ENCODE measurements around the gene AZIN2. TPM values are rescaled to one million over a fixed set of nuclear protein-coding genes. Genes with fewer than 3 reads are reported as not detected.
A peak's percentile ranks its signal among the peaks of the same experiment; 100 is the strongest.

Gene AZIN2
- total and polyA plus RNA-seq, 10 donors = 1.4 to 8.3 (median 3.0) TPM

DNA sequence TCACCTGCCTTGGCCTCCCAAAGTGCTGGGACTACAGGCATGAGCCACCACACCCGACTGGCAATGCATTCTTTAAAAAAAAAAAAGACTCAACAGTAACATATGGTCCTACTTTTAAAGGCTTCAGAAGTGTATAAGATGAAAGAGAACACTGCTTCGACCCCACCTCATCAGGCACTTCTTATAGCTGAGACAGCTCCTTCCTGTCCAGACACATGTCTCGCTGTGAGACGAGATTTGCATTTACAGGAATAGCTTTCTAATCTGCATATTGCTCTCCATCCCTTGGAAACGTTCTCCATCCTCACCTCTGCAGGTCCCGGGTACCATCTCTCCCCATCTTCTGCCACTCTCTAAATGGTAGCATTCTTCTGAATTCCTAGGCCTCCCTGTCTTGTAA is 6.7 kb downstream of the AZIN2 start:
- H3K27me3 ChIP-seq (replicated peaks in 1 of 7) = no peaks in the 10 kb centered on the region
- 52 to 69% (median 61%) methylated on average over 6 of the region's 6 CpGs for WGBS, 5 donors
- no peaks in the 10 kb centered on the region for H3K36me3 ChIP-seq
- H3K9me3 ChIP-seq = no peaks in the 10 kb centered on the region
- no peak overlapping the region for H3K27ac ChIP-seq
- no peak overlapping the region for H3K4me3 ChIP-seq
- H3K4me1 ChIP-seq = peaks cover 5 to 39% (median 15%) of the 10 kb centered on the region in 6 donors
- intact Hi-C loops (cut with DNase I; ENCODE audit: low total_unique reads) = loop anchor here (10.0 kb wide), 1 partner anchor 153 kb away; no protein-coding TSS in a partner anchor
- TF ChIP-seq, protein P1, sequence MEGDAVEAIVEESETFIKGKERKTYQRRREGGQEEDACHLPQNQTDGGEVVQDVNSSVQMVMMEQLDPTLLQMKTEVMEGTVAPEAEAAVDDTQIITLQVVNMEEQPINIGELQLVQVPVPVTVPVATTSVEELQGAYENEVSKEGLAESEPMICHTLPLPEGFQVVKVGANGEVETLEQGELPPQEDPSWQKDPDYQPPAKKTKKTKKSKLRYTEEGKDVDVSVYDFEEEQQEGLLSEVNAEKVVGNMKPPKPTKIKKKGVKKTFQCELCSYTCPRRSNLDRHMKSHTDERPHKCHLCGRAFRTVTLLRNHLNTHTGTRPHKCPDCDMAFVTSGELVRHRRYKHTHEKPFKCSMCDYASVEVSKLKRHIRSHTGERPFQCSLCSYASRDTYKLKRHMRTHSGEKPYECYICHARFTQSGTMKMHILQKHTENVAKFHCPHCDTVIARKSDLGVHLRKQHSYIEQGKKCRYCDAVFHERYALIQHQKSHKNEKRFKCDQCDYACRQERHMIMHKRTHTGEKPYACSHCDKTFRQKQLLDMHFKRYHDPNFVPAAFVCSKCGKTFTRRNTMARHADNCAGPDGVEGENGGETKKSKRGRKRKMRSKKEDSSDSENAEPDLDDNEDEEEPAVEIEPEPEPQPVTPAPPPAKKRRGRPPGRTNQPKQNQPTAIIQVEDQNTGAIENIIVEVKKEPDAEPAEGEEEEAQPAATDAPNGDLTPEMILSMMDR (IDR thresholded peaks at IDR 0.05 in 8 of 11, conservative IDR thresholded peaks at IDR 0.05 in 3 of 11) = no peak
- no peak for TF ChIP-seq POLR2AphosphoS5 (IDR thresholded peaks at IDR 0.05)
- no peak for TF ChIP-seq POLR2A (IDR thresholded peaks at IDR 0.05)
- no peak for DNase-seq

DNA sequence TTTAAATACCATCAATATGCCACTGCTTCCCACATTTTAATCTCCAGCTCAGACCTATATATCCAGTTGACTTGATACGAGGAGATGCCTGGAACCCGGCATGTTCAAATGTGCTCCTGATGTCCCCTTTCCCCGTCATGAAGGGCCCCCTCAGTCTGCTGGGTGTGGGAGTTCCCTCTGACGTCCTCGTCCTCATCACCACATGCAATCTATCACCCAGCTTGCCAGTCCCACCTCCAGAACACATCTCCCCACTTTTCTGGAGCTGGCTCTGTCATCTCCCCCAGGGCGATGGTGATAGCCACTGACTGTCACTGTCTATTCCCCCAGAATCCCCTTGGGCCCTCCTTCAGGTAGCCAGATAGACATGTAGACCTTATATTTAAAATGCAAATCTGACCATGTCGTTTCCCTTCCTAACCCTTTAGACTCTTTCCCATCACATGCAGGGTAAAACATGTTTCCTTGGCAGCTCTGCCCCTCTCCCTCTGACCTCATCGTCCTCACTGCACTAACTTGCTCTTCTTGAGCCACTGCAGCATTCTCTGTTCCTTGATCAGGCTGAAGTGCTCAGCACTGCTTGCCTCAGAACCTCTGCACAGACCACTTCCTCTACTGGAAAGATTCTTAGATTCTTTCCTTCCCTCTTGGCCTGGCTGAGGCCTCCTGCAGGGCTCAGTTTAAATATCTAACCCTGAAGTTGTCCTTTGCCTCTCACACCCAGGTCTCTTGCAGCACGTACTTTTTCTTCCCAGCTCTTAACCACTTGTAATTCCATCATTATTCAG is 7.4 kb downstream of the AZIN2 start:
- H3K9me3 ChIP-seq = no peaks in the 10 kb centered on the region
- WGBS, 5 donors = 46 to 55% (median 48%) methylated on average over 9 of the region's 9 CpGs
- no peak for TF ChIP-seq POLR2AphosphoS5 (IDR thresholded peaks at IDR 0.05)
- no peak for TF ChIP-seq POLR2A (IDR thresholded peaks at IDR 0.05)
- TF ChIP-seq, protein P1 (IDR thresholded peaks at IDR 0.05 in 8 of 11, conservative IDR thresholded peaks at IDR 0.05 in 3 of 11) = no peak
- H3K27ac ChIP-seq = peak overlapping the region in 4 of 8 donors; percentile 4 to 59 (median 18)
- no peak for DNase-seq
- H3K4me1 ChIP-seq = peaks cover 5 to 33% (median 15%) of the 10 kb centered on the region in 6 donors
- H3K27me3 ChIP-seq (replicated peaks in 1 of 7) = no peaks in the 10 kb centered on the region
- H3K36me3 ChIP-seq = no peaks in the 10 kb centered on the region
- H3K4me3 ChIP-seq = no peak overlapping the region
- intact Hi-C loops (cut with DNase I; ENCODE audit: low total_unique reads) = loop anchor here (10.0 kb wide), 1 partner anchor 154 kb away; no protein-coding TSS in a partner anchor

DNA sequence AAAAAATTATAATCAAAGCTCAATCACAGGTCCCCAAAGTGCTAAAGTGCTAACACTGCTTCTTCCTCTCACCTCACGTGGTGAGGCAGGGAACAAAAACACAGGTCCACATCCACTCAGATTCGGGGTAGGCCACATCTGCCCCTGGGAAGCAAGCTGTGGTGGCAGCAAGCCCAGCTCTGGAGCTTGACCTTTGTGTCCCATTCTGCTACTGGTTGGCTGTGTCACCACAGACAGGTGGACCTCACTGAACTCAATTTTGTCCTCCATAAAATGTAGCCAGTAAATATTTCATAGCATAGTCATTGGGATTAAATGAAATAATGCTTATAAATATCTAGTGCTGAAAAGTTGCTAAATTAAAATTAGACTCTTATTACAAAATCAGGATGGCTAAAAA is 8.5 kb downstream of the AZIN2 start:
- H3K4me1 ChIP-seq = peaks cover 5 to 30% (median 15%) of the 10 kb centered on the region in 6 donors
- no peak overlapping the region for H3K27ac ChIP-seq
- DNase-seq = no peak
- intact Hi-C loops (cut with DNase I; ENCODE audit: low total_unique reads) = loop anchor here (10.0 kb wide), 1 partner anchor 155 kb away; no protein-coding TSS in a partner anchor
- TF ChIP-seq POLR2A (IDR thresholded peaks at IDR 0.05) = no peak
- TF ChIP-seq, protein P1 (IDR thresholded peaks at IDR 0.05 in 8 of 11, conservative IDR thresholded peaks at IDR 0.05 in 3 of 11) = no peak
- TF ChIP-seq POLR2AphosphoS5 (IDR thresholded peaks at IDR 0.05) = no peak
- H3K9me3 ChIP-seq = no peaks in the 10 kb centered on the region
- 70 to 79% (median 75%) methylated on average over 2 of the region's 2 CpGs for WGBS, 5 donors
- no peaks in the 10 kb centered on the region for H3K36me3 ChIP-seq
- no peak overlapping the region for H3K4me3 ChIP-seq
- no peaks in the 10 kb centered on the region for H3K27me3 ChIP-seq (replicated peaks in 1 of 7)

DNA sequence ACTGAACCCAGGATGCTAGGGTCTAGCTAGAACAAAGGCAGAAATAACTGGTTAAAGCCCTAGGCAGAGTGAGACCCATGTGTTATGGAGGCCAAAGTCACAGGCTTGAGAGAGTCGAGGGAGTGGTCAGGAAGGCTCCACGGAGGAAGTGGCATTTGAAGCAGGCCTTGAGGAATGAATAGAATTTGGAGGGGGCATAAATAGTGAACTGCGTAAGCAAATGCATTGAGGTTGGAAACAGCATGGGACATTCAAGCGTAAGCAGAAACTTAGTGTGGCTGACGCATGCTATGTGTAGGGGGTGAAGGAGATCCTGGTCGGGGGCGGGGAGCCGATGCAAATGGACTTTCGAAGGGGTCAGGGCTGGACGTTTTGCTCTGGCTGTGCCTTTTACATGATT is 11.5 kb downstream of the AZIN2 start:
- TF ChIP-seq, protein P1 (IDR thresholded peaks at IDR 0.05 in 8 of 11, conservative IDR thresholded peaks at IDR 0.05 in 3 of 11) = no peak
- TF ChIP-seq POLR2A (IDR thresholded peaks at IDR 0.05) (no peak), POLR2AphosphoS5 (IDR thresholded peaks at IDR 0.05) (no peak)

More for the DNA sequence above, 11.5 kb downstream of the AZIN2 start:
- peaks cover 9 to 29% (median 17%) of the 10 kb centered on the region in 6 donors for H3K4me1 ChIP-seq
- WGBS, 5 donors = 83 to 92% (median 87%) methylated on average over 10 of the region's 10 CpGs
- H3K27me3 ChIP-seq (replicated peaks in 1 of 7) = no peaks in the 10 kb centered on the region
- no peak overlapping the region for H3K27ac ChIP-seq
- no peaks in the 10 kb centered on the region for H3K36me3 ChIP-seq
- no peak overlapping the region for H3K4me3 ChIP-seq
- DNase-seq = no peak
- no peaks in the 10 kb centered on the region for H3K9me3 ChIP-seq
- intact Hi-C loops (cut with DNase I; ENCODE audit: low total_unique reads) = loop anchor here (10.0 kb wide), 1 partner anchor 272 kb away; no protein-coding TSS in a partner anchor

Measured in spleen (tissue), 11 donors.